Measurements from ENCODE around the gene PRR30.

The PRR30 gene

DNA sequence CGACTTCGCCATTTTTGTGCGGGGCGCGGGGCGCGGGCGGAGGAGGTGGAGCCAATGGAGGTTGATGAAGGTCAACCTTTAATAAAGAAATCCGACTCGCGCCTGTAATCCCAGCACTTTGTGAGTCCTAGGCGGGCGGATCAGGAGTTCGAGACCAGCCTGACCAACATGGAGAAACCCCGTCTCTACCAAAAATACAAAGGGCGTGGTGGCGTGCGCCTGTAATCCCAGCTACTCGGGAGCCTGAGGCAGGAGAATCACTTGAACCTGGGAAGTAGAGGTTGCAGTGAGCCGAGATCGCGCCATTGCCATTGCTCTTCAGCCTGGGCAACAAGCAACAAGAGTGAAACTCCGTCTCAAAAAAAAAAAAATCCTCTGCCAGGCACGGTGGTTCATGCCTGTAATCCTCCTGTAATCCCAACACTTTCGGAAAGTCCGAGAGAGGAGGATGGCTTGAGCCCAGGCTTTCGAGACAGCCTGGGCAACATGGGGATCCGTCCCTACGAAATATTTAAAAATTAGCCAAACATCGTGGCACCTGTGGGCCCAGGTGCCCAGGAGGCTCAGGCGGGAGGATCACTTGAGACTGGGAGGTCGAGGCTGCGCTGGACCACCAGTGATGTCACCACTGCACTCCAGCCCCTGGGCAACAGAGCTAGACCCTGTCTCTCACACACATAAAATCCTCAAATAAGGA lies 4.3 kb downstream of the PRR30 start:
- H3K4me3 ChIP-seq (ENCODE audit: low read depth, low read length): peak overlapping the region; percentile 22
- no peak for TF ChIP-seq CTCF (conservative IDR thresholded peaks at IDR 0.05; ENCODE audit: low read depth, low read length)
- no peak for DNase-seq (ENCODE audit: low read depth)

- peak; percentile 66 for TF ChIP-seq CTCF (conservative IDR thresholded peaks at IDR 0.05; ENCODE audit: low read depth, low read length)
- H3K4me3 ChIP-seq (ENCODE audit: low read depth, low read length): peak within 1 kb of the TSS; percentile 96
- peak; percentile 96 for DNase-seq (ENCODE audit: low read depth)
Measured at GRCh38 chr2:27133905-27134780, 5.1 kb downstream of the PRR30 start, which contains the start of gene PREB. TSS of gene PREB (minus strand) at chr2:27134636. CDS start at chr2:27134421, 215 bp downstream.

- no peak for TF ChIP-seq CTCF (conservative IDR thresholded peaks at IDR 0.05; ENCODE audit: low read depth, low read length)
- DNase-seq (ENCODE audit: low read depth): no peak
- H3K4me3 ChIP-seq (ENCODE audit: low read depth, low read length): peak overlapping the region; percentile 96
Measured at GRCh38 chr2:27133195-27133875, 5.9 kb downstream of the PRR30 start.

DNA sequence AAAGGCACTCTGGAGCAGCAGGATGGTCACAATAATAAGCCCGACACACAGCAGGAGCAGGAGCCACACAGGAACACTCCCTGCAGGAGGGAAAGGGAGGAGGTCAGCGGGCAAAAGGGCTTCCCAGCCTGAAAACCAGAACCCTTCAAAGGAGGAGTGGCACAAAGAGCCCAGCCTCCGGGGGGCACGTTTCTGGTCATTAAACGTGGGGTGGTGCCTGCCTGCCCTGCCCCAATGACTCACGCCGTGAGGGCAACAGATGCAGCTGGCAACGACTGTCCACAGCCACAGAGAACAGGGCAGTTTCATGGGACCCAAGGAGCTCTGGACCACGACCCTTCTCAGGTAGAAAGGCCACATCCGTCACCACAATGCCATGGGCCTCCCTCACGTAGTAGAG lies 7.8 kb downstream of the PRR30 start:
- TF ChIP-seq CTCF (conservative IDR thresholded peaks at IDR 0.05; ENCODE audit: low read depth, low read length): no peak
- DNase-seq (ENCODE audit: low read depth): no peak
- H3K4me3 ChIP-seq (ENCODE audit: low read depth, low read length): no peak overlapping the region

DNA sequence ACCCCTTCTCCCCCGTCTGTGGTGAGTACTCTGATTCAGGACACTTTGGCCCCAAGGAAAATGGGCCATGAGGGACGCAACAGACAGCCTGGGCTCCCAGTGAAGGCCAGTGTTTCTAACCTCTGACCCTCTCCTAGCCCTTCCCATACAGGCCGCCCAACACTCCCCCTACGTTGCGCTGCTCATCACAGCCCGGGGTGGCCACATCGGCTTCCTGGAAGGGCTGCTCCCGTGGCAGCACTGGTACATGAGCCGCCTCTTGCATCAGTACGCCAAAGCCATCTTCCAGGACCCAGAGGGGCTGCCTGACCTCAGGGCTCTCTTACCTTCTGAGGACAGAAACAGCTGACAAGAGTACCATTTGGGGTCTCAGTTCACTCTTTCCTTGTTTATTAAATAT lies 8.8 kb downstream of the PRR30 start:
- no peak overlapping the region for H3K4me3 ChIP-seq (ENCODE audit: low read depth, low read length)
- TF ChIP-seq CTCF (conservative IDR thresholded peaks at IDR 0.05; ENCODE audit: low read depth, low read length): no peak
- no peak for DNase-seq (ENCODE audit: low read depth)

GRCh38 chr2:27128668-27129571 lies 10.3 kb downstream of the PRR30 start:
- H3K4me3 ChIP-seq (ENCODE audit: low read depth, low read length): no peak overlapping the region
- no peak for DNase-seq (ENCODE audit: low read depth)
- TF ChIP-seq CTCF (conservative IDR thresholded peaks at IDR 0.05; ENCODE audit: low read depth, low read length): no peak

All from choroid plexus epithelial cell (primary cell).